HEK293 (cell line): ENCODE data around the gene IRF8.

ENCODE experiments used
- CTCF ChIA-PET: fragments of 350-600 bp; formaldehyde crosslinking; extraction: SDS; loops from one replicate; lab custom pipeline; 2021; ENCODE audit warnings: antibody characterized with exemption; lab: Yijun Ruan, JAX
- POLR2A ChIA-PET: fragments of 300-600 bp; formaldehyde crosslinking; extraction: SDS; loops from one replicate; lab custom pipeline; 2020; ENCODE audit warnings: antibody characterized with exemption, inconsistent platforms; lab: Yijun Ruan, JAX
- H3K27ac ChIP-seq: fragments of 200-500 bp; sonication (Bioruptor generic); 2 replicates; pipeline ENCODE4 v1.5.1; 2014; ENCODE audit warnings: low read depth, low read length, control low read depth, inconsistent platforms; ENCODE audit errors: extremely low read depth
- H3K36me3 ChIP-seq, 2 experiments: fragments of 200-500 bp in 1 of 2; sonication (Bioruptor generic) in 1 of 2; 1 replicate in 1 of 2; 2 replicates in 1 of 2; pipeline ENCODE4 v1.5.1; 2014 to 2017; ENCODE audit warnings: inconsistent platforms in 2 of 2, low read length in 2 of 2; ENCODE audit not compliant: control insufficient read depth in 2 of 2, insufficient read depth in 1 of 2
- H3K4me1 ChIP-seq: fragments of 200-500 bp; sonication (Bioruptor generic); 2 replicates; pipeline ENCODE4 v1.5.1; 2014; ENCODE audit warnings: mild to moderate bottlenecking, low read length, inconsistent platforms; ENCODE audit not compliant: control insufficient read depth, insufficient read depth
- H3K4me3 ChIP-seq: 2 replicates; pipeline ENCODE4 v1.5.1; 2011; ENCODE audit warnings: low read depth, mild to moderate bottlenecking, control low read depth, low read length, moderate library complexity
- H3K9me3 ChIP-seq: fragments of 200-500 bp; sonication (Bioruptor generic); 2 replicates; pipeline ENCODE4 v1.5.1; 2014; ENCODE audit warnings: low read depth, low read length, inconsistent platforms; ENCODE audit not compliant: control insufficient read depth, insufficient read depth
- GLIS1 ChIP-seq: fragments of 450-650 bp; formaldehyde crosslinking; IDR thresholded peaks from 2 replicates; pipeline ENCODE4 v1.5.1; 2016; ENCODE audit warnings: missing biosample characterization, missing genetic modification characterization
- MZF1 ChIP-seq: fragments of 450-650 bp; formaldehyde crosslinking; IDR thresholded peaks from 2 replicates; pipeline ENCODE4 v1.5.1; 2017; ENCODE audit warnings: missing biosample characterization, missing genetic modification characterization, borderline replicate concordance
- SCRT1 ChIP-seq: fragments of 450-650 bp; formaldehyde crosslinking; IDR thresholded peaks from 2 replicates; pipeline ENCODE4 v1.5.1; 2016; ENCODE audit warnings: missing biosample characterization, missing genetic modification characterization, borderline replicate concordance
- ZBTB49 ChIP-seq: fragments of 450-650 bp; formaldehyde crosslinking; IDR thresholded peaks from 2 replicates; pipeline ENCODE4 v1.5.1; 2016; ENCODE audit warnings: missing biosample characterization, missing genetic modification characterization, low read depth
- ZEB2 ChIP-seq: fragments of 450-650 bp; formaldehyde crosslinking; IDR thresholded peaks from 2 replicates; pipeline ENCODE4 v1.5.1; 2016; ENCODE audit warnings: missing biosample characterization, missing genetic modification characterization
- ZFP37 ChIP-seq: fragments of 450-650 bp; formaldehyde crosslinking; IDR thresholded peaks from 2 replicates; pipeline ENCODE4 v1.5.1; 2016; ENCODE audit warnings: missing biosample characterization, missing genetic modification characterization
- ZNF18 ChIP-seq: fragments of 450-650 bp; formaldehyde crosslinking; IDR thresholded peaks from 2 replicates; pipeline ENCODE4 v1.5.1; 2016; ENCODE audit warnings: missing biosample characterization, missing genetic modification characterization
- ZNF221 ChIP-seq: fragments of 450-650 bp; formaldehyde crosslinking; IDR thresholded peaks from 2 replicates; pipeline ENCODE4 v1.5.1; 2017; ENCODE audit warnings: missing biosample characterization, missing genetic modification characterization, borderline replicate concordance
- ZNF23 ChIP-seq: fragments of 450-650 bp; formaldehyde crosslinking; IDR thresholded peaks from 2 replicates; pipeline ENCODE4 v1.5.1; 2016; ENCODE audit warnings: missing biosample characterization, missing genetic modification characterization, borderline replicate concordance
- ZNF24 ChIP-seq: fragments of 450-650 bp; formaldehyde crosslinking; IDR thresholded peaks from 2 replicates; pipeline ENCODE4 v1.5.1; 2016; ENCODE audit warnings: missing biosample characterization, missing genetic modification characterization
- ZNF302 ChIP-seq: fragments of 450-650 bp; formaldehyde crosslinking; IDR thresholded peaks from 2 replicates; pipeline ENCODE4 v1.5.1; 2016; ENCODE audit warnings: missing biosample characterization, missing genetic modification characterization, low read depth
- ZNF449 ChIP-seq: fragments of 450-650 bp; formaldehyde crosslinking; IDR thresholded peaks from 2 replicates; pipeline ENCODE4 v1.5.1; 2017; ENCODE audit warnings: missing biosample characterization, mild to moderate bottlenecking, missing genetic modification characterization, moderate library complexity
- ZNF473 ChIP-seq: fragments of 450-650 bp; formaldehyde crosslinking; IDR thresholded peaks from 2 replicates; pipeline ENCODE4 v1.5.1; 2017; ENCODE audit warnings: missing biosample characterization, missing genetic modification characterization
- ZNF548 ChIP-seq: fragments of 450-650 bp; formaldehyde crosslinking; IDR thresholded peaks from 2 replicates; pipeline ENCODE4 v1.5.1; 2016; ENCODE audit warnings: missing biosample characterization, missing genetic modification characterization
- ZNF561 ChIP-seq: fragments of 450-650 bp; IDR thresholded peaks from 2 replicates; pipeline ENCODE4 v1.5.1; 2018; ENCODE audit warnings: missing biosample characterization, missing genetic modification characterization, borderline replicate concordance
- ZNF600 ChIP-seq: fragments of 450-650 bp; formaldehyde crosslinking; IDR thresholded peaks from 2 replicates; pipeline ENCODE4 v1.5.1; 2016; ENCODE audit warnings: missing biosample characterization, missing genetic modification characterization
- ZNF610 ChIP-seq: fragments of 450-650 bp; formaldehyde crosslinking; IDR thresholded peaks from 2 replicates; pipeline ENCODE4 v1.5.1; 2016; ENCODE audit warnings: missing biosample characterization, missing genetic modification characterization, borderline replicate concordance
- ZNF658 ChIP-seq: fragments of 450-650 bp; formaldehyde crosslinking; IDR thresholded peaks from 2 replicates; pipeline ENCODE4; 2016; ENCODE audit warnings: missing biosample characterization, missing genetic modification characterization
- ZXDB ChIP-seq: fragments of 450-650 bp; formaldehyde crosslinking; IDR thresholded peaks from 2 replicates; pipeline ENCODE4 v1.5.1; 2016; ENCODE audit warnings: missing biosample characterization, missing genetic modification characterization
- TF ChIP-seq, protein P1 (sequence below): fragments of 450-650 bp; formaldehyde crosslinking; IDR thresholded peaks from 2 replicates; pipeline ENCODE4 v1.5.1; 2016; ENCODE audit warnings: missing biosample characterization, missing genetic modification characterization
- TF ChIP-seq, protein P2 (sequence below): fragments of 450-650 bp; IDR thresholded peaks from 2 replicates; pipeline ENCODE4 v1.5.1; 2018; ENCODE audit warnings: missing biosample characterization, mild to moderate bottlenecking, missing genetic modification characterization
- TF ChIP-seq, protein P3 (sequence below): fragments of 450-650 bp; formaldehyde crosslinking; IDR thresholded peaks from 2 replicates; pipeline ENCODE4 v1.5.1; 2016; ENCODE audit warnings: missing biosample characterization, missing genetic modification characterization

Gene IRF8

GRCh38 chr16:85970016-85970733 lies 71.2 kb downstream of the IRF8 start:
- no peak for TF ChIP-seq MZF1 (tag by site-specific recombination)
- no peak for TF ChIP-seq ZNF610 (tag by site-specific recombination)
- no peak for TF ChIP-seq ZNF561 (tag by site-specific recombination)
- TF ChIP-seq ZNF473 (tag by site-specific recombination): no peak
- no peak for TF ChIP-seq ZNF302 (tag by site-specific recombination)
- no peak for TF ChIP-seq ZNF548
- TF ChIP-seq ZBTB49 (tag by site-specific recombination): no peak
- TF ChIP-seq ZNF23: no peak
- no peak for TF ChIP-seq ZNF18 (tag by site-specific recombination)
- no peak for TF ChIP-seq ZNF221 (tag by site-specific recombination)
- H3K9me3 ChIP-seq: no peaks in the 10 kb centered on the region
- H3K4me3 ChIP-seq: no peak overlapping the region
- no peaks in the 10 kb centered on the region for H3K4me1 ChIP-seq
- no peaks in the 10 kb centered on the region for H3K36me3 ChIP-seq
- H3K27ac ChIP-seq: no peak overlapping the region
- POLR2A ChIA-PET: no interaction called here
- CTCF ChIA-PET: interaction anchor here (0.5 to 0.9 kb wide), 2 partner anchors 151 to 293 kb away, joined by 3 read pairs; no protein-coding TSS in a partner anchor

DNA sequence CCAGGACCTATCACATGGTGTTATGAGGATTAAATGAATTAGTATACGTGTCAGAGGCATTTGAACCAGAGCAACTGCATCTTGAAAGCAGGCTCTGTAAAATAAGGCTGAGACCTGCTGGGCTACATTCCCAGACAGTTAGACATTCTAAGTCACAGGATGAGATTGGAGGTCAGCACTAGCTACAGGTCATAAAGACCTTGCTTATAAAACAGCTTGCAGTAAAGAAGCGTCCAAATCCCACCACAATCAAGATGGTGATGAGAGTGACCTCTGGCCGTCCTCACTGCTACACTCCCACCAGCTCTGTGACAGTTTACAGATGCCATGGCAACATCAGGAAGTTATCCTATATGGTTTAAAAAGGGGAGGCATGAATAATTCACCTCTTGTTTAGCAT lies 71.8 kb downstream of the IRF8 start:
- Histone ChIP-seq H3K4me3 (no peak overlapping the region), H3K27ac (no peak overlapping the region), H3K36me3 (no peaks in the 10 kb centered on the region), H3K9me3 (no peaks in the 10 kb centered on the region), H3K4me1 (no peaks in the 10 kb centered on the region)
- ChIA-PET CTCF (interaction anchor here (0.9 kb wide), 1 partner anchor 151 kb away, joined by 3 read pairs; no protein-coding TSS in a partner anchor), POLR2A (no interaction called here)
- no peak for TF ChIP-seq ZNF658 (tag by site-specific recombination)
- no peak for TF ChIP-seq GLIS1 (tag by site-specific recombination)
- TF ChIP-seq SCRT1 (tag by site-specific recombination): no peak
- no peak for TF ChIP-seq ZEB2 (tag by site-specific recombination)
- TF ChIP-seq, protein P1, sequence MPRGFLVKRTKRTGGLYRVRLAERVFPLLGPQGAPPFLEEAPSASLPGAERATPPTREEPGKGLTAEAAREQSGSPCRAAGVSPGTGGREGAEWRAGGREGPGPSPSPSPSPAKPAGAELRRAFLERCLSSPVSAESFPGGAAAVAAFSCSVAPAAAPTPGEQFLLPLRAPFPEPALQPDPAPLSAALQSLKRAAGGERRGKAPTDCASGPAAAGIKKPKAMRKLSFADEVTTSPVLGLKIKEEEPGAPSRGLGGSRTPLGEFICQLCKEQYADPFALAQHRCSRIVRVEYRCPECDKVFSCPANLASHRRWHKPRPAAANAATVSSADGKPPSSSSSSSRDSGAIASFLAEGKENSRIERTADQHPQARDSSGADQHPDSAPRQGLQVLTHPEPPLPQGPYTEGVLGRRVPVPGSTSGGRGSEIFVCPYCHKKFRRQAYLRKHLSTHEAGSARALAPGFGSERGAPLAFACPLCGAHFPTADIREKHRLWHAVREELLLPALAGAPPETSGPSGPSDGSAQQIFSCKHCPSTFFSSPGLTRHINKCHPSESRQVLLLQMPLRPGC: no peak
- no peak for TF ChIP-seq ZNF449 (tag by site-specific recombination)
- no peak for TF ChIP-seq ZNF600
- no peak for TF ChIP-seq ZNF24 (tag by site-specific recombination)
- TF ChIP-seq, protein P2, sequence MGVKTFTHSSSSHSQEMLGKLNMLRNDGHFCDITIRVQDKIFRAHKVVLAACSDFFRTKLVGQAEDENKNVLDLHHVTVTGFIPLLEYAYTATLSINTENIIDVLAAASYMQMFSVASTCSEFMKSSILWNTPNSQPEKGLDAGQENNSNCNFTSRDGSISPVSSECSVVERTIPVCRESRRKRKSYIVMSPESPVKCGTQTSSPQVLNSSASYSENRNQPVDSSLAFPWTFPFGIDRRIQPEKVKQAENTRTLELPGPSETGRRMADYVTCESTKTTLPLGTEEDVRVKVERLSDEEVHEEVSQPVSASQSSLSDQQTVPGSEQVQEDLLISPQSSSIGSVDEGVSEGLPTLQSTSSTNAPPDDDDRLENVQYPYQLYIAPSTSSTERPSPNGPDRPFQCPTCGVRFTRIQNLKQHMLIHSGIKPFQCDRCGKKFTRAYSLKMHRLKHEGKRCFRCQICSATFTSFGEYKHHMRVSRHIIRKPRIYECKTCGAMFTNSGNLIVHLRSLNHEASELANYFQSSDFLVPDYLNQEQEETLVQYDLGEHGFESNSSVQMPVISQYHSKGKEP (tag by site-specific recombination): no peak
- no peak for TF ChIP-seq ZFP37 (tag by site-specific recombination)
- TF ChIP-seq, protein P3, sequence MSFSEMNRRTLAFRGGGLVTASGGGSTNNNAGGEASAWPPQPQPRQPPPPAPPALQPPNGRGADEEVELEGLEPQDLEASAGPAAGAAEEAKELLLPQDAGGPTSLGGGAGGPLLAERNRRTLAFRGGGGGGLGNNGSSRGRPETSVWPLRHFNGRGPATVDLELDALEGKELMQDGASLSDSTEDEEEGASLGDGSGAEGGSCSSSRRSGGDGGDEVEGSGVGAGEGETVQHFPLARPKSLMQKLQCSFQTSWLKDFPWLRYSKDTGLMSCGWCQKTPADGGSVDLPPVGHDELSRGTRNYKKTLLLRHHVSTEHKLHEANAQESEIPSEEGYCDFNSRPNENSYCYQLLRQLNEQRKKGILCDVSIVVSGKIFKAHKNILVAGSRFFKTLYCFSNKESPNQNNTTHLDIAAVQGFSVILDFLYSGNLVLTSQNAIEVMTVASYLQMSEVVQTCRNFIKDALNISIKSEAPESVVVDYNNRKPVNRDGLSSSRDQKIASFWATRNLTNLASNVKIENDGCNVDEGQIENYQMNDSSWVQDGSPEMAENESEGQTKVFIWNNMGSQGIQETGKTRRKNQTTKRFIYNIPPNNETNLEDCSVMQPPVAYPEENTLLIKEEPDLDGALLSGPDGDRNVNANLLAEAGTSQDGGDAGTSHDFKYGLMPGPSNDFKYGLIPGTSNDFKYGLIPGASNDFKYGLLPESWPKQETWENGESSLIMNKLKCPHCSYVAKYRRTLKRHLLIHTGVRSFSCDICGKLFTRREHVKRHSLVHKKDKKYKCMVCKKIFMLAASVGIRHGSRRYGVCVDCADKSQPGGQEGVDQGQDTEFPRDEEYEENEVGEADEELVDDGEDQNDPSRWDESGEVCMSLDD: no peak
- TF ChIP-seq ZXDB (tag by site-specific recombination): no peak
